GM12872 (cell line): Measurements from ENCODE around the gene MYCL.

ENCODE experiments used
- CTCF ChIP-seq: IDR thresholded peaks from 3 replicates; pipeline ENCODE4 v1.5.1; 2011; ENCODE audit warnings: low read depth, mild to moderate bottlenecking, low read length, moderate library complexity; ENCODE audit not compliant: insufficient read depth

Gene MYCL

DNA sequence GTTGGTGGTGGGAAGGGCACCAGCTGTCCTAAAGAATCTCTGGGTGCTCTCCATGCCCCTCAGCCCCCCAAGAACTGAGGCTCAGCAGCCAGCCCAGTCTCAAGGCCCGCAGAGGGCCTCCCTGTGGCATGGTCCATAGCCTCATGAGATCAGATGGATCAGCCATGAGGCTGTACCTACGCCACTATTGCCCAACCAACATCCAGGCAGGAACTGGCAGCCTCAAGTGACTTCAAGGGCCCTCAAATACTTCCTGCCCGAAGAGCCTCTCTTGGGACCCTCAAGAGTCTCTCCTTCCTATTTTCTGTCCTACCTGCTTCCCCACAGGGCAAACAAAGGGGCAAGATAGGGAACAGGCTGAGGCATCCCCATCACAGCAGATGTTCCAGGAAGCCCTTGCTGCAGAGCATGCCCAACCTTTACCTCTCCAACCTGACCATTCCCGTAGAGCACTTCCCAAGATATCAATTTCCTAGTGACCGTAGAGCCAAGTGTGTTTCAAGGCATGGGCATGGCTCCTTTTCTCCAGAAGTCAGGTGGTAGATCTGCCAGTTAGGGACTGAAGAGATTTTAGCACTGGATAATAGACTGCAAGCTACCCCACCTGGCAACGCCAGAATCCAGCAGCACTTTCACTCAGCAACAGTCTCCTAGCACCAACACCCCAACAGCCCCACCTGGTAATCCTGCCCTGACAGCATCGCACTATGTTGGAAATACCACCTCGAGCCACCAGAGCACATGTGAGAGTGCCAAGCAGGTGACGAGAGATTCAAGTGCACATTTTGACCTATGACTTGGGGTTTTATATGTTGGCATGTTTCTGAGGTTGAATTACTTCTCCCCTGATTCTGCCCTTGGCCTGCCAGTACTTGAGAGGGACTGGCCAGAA lies 39.5 kb upstream of the MYCL start:
- TF ChIP-seq CTCF: no peak

DNA sequence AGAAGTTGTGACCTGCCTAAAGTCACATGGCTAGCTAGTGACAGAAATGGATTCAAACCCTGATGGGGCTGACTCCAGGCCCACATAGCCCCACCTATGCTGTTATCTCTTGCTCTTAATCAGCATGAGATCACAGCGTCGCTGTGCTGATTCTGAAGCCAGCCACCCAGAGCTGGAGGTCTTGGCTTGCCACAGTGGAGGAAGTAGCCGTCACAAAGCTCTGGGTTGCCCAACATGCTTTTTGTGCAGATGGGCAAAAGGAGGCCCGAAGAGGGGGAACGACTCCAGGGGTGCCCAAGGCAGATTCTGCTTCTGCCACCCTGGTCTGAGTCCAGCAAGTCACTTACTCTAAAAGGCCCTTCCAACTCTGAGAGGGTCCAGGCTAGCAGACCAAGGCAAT lies 38.5 kb upstream of the MYCL start:
- TF ChIP-seq CTCF: no peak

DNA sequence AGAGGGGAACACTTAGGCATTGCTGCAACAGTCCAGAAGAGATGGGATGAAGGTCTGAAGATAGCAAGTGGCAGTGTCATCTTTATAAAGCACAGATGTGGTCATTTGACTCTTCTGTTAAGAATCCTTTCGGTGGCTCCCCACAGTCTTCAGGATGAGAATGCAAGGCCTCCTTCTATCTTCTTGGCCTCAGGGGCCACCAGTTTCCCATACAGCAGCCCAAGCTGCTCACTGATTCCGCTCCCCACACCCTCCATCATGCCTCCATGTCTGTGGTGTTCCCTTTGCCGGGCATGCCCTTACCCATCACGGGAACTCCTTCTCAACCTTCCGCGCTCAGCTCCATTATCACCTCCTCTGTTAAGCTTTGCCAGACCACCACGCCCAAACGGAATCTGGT lies 37.1 kb upstream of the MYCL start:
- TF ChIP-seq CTCF: no peak

DNA sequence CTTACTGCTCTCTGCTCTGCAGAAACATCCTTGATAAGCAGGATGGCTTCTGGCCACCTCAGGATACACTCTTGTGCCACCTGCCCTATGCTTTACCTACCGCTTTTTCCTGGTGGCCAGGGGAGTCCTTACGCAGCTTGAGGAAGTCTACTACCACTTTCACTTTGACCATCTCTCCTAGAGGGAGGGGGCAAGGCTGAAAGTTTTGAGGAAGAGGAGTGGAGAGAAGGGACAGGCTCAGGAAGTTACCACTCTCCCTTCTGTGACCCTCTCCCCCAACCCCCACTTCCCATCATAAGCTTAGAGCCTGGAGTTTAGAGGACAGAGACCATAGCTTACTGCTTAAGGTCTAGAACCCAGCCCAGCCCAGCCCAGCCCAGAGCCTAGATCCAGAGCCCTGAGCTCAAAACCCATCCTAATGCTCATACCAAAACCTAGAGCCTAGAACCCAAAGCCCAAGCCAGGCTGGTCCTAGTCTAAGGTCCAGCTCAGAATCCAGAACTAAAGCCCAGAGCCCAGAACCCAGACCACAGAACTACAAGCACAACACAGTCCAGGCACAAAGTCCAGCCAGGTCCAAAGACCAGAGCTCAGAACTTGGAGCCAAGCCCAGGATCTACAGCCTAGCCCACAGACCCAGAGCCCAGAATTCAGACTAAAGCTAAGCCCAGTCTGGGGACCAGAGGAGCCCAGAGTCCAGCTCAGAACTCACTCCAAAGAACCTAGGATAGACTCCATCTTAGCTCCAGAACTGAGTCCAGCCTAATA lies 35.2 kb upstream of the MYCL start:
- no peak for TF ChIP-seq CTCF

DNA sequence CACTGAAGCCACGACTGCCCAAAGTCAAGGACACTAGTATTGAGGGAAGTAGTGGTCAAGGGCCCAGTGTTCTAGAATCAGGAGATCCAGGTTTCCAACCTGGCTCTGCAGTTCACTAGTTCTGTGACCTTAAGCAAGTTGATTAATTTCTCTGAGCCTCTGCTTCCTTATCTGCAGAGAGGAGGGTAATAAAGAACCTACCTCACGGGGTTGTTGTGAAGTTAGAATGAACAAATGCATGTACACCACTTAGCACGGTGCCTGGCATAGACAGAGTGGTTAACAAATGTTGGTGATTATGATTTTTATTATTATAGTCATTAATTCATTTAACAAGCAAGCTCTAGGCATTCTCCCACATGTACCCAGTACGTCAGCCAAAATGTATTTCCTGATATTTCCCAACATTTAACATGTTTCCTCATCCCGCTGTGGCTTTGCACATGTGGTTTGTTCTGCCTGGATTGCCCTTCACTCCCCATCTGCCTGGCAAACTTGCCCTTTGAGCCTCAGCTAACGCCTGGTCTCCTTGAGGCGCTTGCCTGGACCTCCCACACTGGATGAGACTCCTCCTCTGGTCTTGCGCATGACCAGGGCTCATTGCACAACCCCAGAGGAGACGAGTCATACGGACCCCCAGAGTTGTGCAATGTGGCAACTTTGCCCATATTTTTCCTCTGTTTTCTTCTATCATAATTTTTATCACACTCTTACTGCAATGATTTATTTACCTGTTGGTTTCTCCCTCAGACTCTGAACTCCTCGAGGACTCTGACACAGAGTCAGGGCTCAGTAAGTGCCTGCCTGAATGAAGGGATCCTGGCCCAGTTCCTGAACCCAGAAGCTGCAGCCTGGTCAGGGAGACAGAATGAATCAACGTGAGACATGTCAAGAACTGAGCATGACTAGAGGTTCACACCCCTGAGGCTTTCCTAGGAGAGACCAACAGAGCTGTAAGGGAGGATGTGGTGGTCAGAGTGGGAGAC lies 32.5 kb upstream of the MYCL start:
- TF ChIP-seq CTCF: no peak

DNA sequence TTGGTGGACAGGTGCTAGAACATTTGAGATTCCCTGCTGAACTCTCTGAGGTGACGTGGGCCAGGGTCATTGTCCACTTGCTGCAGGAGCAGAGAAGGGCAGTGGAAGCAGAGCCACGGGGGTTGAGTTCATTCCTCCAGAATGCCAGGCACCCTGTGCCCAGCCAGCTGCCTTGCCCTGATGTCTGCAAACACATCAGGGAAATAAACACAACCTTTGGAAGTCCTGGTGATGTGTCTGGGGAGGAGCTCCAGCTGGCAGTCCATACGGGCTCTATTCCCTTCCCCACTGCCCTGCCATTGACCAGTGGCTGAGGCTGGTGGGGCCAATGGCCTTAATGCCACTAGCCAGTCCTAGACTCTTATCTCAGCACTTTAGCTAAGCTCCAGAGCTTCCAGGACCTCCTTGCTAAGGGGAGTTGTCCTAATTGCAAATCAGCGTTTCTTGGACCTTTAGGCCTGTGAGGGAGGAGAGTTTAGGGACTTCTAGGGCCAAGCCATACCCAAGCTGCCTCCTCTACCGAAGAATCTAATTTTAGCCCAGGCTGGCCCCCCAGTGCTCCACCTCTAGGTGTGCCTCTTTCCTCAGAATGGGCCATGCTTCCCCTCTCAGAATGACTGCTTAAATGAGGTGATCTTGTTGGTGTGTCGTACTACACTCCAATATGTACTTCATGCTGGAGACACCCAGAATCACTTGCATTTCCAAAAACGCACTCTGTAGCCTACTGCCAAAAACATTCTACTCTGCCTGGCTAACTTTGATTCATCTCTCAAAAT lies 27.3 kb upstream of the MYCL start:
- no peak for TF ChIP-seq CTCF
